HEK293 (cell line): ENCODE measurements around the gene LRRTM2.

Experiments
- CTCF ChIA-PET: fragments of 350-600 bp; formaldehyde crosslinking; extraction: SDS; loops from one replicate; lab custom pipeline; 2021; ENCODE audit warnings: antibody characterized with exemption; lab: Yijun Ruan, JAX
- POLR2A ChIA-PET: fragments of 300-600 bp; formaldehyde crosslinking; extraction: SDS; loops from one replicate; lab custom pipeline; 2020; ENCODE audit warnings: antibody characterized with exemption, inconsistent platforms; lab: Yijun Ruan, JAX
- H3K27ac ChIP-seq: fragments of 200-500 bp; sonication (Bioruptor generic); 2 replicates; pipeline ENCODE4 v1.5.1; 2014; ENCODE audit warnings: low read depth, low read length, control low read depth, inconsistent platforms; ENCODE audit errors: extremely low read depth
- H3K36me3 ChIP-seq, 2 experiments: fragments of 200-500 bp in 1 of 2; sonication (Bioruptor generic) in 1 of 2; 1 replicate in 1 of 2; 2 replicates in 1 of 2; pipeline ENCODE4 v1.5.1; 2014 to 2017; ENCODE audit warnings: inconsistent platforms in 2 of 2, low read length in 2 of 2; ENCODE audit not compliant: control insufficient read depth in 2 of 2, insufficient read depth in 1 of 2
- H3K4me1 ChIP-seq: fragments of 200-500 bp; sonication (Bioruptor generic); 2 replicates; pipeline ENCODE4 v1.5.1; 2014; ENCODE audit warnings: mild to moderate bottlenecking, low read length, inconsistent platforms; ENCODE audit not compliant: control insufficient read depth, insufficient read depth
- H3K4me3 ChIP-seq: 2 replicates; pipeline ENCODE4 v1.5.1; 2011; ENCODE audit warnings: low read depth, mild to moderate bottlenecking, control low read depth, low read length, moderate library complexity
- H3K9me3 ChIP-seq: fragments of 200-500 bp; sonication (Bioruptor generic); 2 replicates; pipeline ENCODE4 v1.5.1; 2014; ENCODE audit warnings: low read depth, low read length, inconsistent platforms; ENCODE audit not compliant: control insufficient read depth, insufficient read depth
- GLI4 ChIP-seq: fragments of 450-650 bp; formaldehyde crosslinking; IDR thresholded peaks from 2 replicates; pipeline ENCODE4 v1.5.1; 2016; ENCODE audit warnings: missing biosample characterization, missing genetic modification characterization
- HOXD13 ChIP-seq: sonication (generic); formaldehyde crosslinking; IDR thresholded peaks from 2 replicates; pipeline ENCODE4 v1.8.0; 2022; ENCODE audit warnings: missing genetic modification reagents, borderline replicate concordance
- KLF8 ChIP-seq: fragments of 450-650 bp; formaldehyde crosslinking; IDR thresholded peaks from 2 replicates; pipeline ENCODE4 v1.5.1; 2016; ENCODE audit warnings: missing biosample characterization, missing genetic modification characterization
- ZBTB11 ChIP-seq: fragments of 450-650 bp; formaldehyde crosslinking; conservative IDR thresholded peaks from 2 replicates; pipeline ENCODE4 v1.5.1; 2016; ENCODE audit warnings: low read depth, missing biosample characterization, missing genetic modification characterization
- ZBTB7A ChIP-seq: fragments of 450-650 bp; formaldehyde crosslinking; IDR thresholded peaks from 2 replicates; pipeline ENCODE4 v1.5.1; 2016; ENCODE audit warnings: low read depth, missing biosample characterization, missing genetic modification characterization
- ZFHX2 ChIP-seq: fragments of 450-650 bp; formaldehyde crosslinking; conservative IDR thresholded peaks from 2 replicates; pipeline ENCODE4 v1.5.1; 2016; ENCODE audit warnings: missing biosample characterization, missing genetic modification characterization
- ZNF133 ChIP-seq: fragments of 450-650 bp; formaldehyde crosslinking; IDR thresholded peaks from 2 replicates; pipeline ENCODE4 v1.5.1; 2016; ENCODE audit warnings: missing biosample characterization, missing genetic modification characterization
- ZNF248 ChIP-seq: fragments of 450-650 bp; formaldehyde crosslinking; IDR thresholded peaks from 2 replicates; pipeline ENCODE4 v1.5.1; 2017; ENCODE audit warnings: missing biosample characterization, missing genetic modification characterization
- ZNF311 ChIP-seq: fragments of 450-650 bp; formaldehyde crosslinking; IDR thresholded peaks from 2 replicates; pipeline ENCODE4 v1.5.1; 2017; ENCODE audit warnings: missing biosample characterization, missing genetic modification characterization, borderline replicate concordance
- ZNF37A ChIP-seq: fragments of 450-650 bp; IDR thresholded peaks from 2 replicates; pipeline ENCODE4 v1.5.1; 2018; ENCODE audit warnings: missing biosample characterization, missing genetic modification characterization
- ZNF571 ChIP-seq: fragments of 450-650 bp; formaldehyde crosslinking; IDR thresholded peaks from 2 replicates; pipeline ENCODE4 v1.5.0; 2017; ENCODE audit warnings: missing biosample characterization, missing genetic modification characterization
- ZNF623 ChIP-seq: fragments of 450-650 bp; formaldehyde crosslinking; IDR thresholded peaks from 2 replicates; pipeline ENCODE4 v1.5.1; 2016; ENCODE audit warnings: missing biosample characterization, missing genetic modification characterization
- ZNF654 ChIP-seq: fragments of 450-650 bp; formaldehyde crosslinking; IDR thresholded peaks from 2 replicates; pipeline ENCODE4 v1.5.1; 2016; ENCODE audit warnings: low read depth, missing biosample characterization, missing genetic modification characterization
- ZNF707 ChIP-seq: fragments of 450-650 bp; formaldehyde crosslinking; IDR thresholded peaks from 2 replicates; pipeline ENCODE4 v1.5.1; 2016; ENCODE audit warnings: missing biosample characterization, missing genetic modification characterization
- ZNF792 ChIP-seq: fragments of 450-650 bp; formaldehyde crosslinking; IDR thresholded peaks from 2 replicates; pipeline ENCODE4 v1.5.1; 2016; ENCODE audit warnings: missing biosample characterization, missing genetic modification characterization
- ZNF837 ChIP-seq: fragments of 450-650 bp; formaldehyde crosslinking; IDR thresholded peaks from 2 replicates; pipeline ENCODE4 v1.5.1; 2016; ENCODE audit warnings: missing biosample characterization, missing genetic modification characterization
- TF ChIP-seq, protein P1 (sequence below): fragments of 450-650 bp; formaldehyde crosslinking; IDR thresholded peaks from 2 replicates; pipeline ENCODE4 v1.5.1; 2016; ENCODE audit warnings: missing biosample characterization, missing genetic modification characterization
- TF ChIP-seq, protein P2 (sequence below): fragments of 450-650 bp; formaldehyde crosslinking; IDR thresholded peaks from 2 replicates; pipeline ENCODE4 v1.5.1; 2016; ENCODE audit warnings: missing biosample characterization, missing genetic modification characterization
- TF ChIP-seq, protein P3 (sequence below): fragments of 450-650 bp; formaldehyde crosslinking; IDR thresholded peaks from 2 replicates; pipeline ENCODE4 v1.5.1; 2016; ENCODE audit warnings: missing biosample characterization, missing genetic modification characterization, low read depth

Gene LRRTM2

DNA sequence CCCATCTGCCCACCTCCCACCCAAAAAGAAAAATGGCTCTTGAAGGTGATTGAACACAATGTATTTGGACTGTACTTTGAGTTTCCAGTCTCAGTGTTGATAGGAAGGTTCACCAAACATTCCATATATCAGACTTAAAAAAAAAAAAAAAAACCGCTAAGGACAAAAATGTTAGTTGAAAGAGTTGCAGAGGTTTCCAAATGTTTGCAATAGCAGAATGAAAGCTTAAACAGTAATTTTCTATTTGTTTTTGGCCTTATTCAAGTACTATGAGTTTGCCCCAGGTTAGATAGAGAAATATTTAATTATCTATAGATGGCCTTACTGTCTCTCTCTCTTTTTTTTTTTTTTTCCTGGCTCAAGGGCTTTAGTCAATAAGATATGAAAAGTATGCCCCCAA is 6.1 kb downstream of the LRRTM2 start:
- H3K4me1 ChIP-seq: peaks cover 30% of the 10 kb centered on the region
- H3K36me3 ChIP-seq: no peaks in the 10 kb centered on the region
- POLR2A ChIA-PET: no interaction called here
- no peak overlapping the region for H3K27ac ChIP-seq
- H3K9me3 ChIP-seq: no peaks in the 10 kb centered on the region
- TF ChIP-seq ZNF837 (tag by site-specific recombination): no peak
- TF ChIP-seq, protein P1, sequence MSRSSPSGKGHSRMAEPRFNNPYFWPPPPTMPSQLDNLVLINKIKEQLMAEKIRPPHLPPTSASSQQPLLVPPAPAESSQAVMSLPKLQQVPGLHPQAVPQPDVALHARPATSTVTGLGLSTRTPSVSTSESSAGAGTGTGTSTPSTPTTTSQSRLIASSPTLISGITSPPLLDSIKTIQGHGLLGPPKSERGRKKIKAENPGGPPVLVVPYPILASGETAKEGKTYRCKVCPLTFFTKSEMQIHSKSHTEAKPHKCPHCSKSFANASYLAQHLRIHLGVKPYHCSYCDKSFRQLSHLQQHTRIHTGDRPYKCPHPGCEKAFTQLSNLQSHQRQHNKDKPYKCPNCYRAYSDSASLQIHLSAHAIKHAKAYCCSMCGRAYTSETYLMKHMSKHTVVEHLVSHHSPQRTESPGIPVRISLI (tag by site-specific recombination): 0 out of 2 replicates have a peak, but pooled peaks have one; percentile 13
- TF ChIP-seq, all 188 proteins: peak for 1
- CTCF ChIA-PET: no interaction called here
- no peak overlapping the region for H3K4me3 ChIP-seq

GRCh38 chr5:138867011-138867410 is 8.1 kb downstream of the LRRTM2 start:
- POLR2A ChIA-PET: no interaction called here
- CTCF ChIA-PET: interaction anchor here (0.7 to 1.0 kb wide), 2 partner anchors 13 to 41 kb away, joined by 4 read pairs; no protein-coding TSS in a partner anchor
- Histone ChIP-seq H3K9me3 (no peaks in the 10 kb centered on the region), H3K4me3 (no peak overlapping the region), H3K36me3 (peaks cover 0 to 3% of the 10 kb centered on the region in 2 experiments; a peak in 1 of 3 replicates), H3K4me1 (peaks cover 18% of the 10 kb centered on the region), H3K27ac (no peak overlapping the region)
- TF ChIP-seq ZBTB7A (tag by site-specific recombination) (no peak), ZNF571 (tag by site-specific recombination) (no peak), ZNF248 (no peak), HOXD13 (no peak), ZNF37A (no peak), ZNF133 (tag by site-specific recombination) (no peak), ZBTB11 (no peak), ZNF654 (tag by site-specific recombination) (no peak), ZNF792 (tag by site-specific recombination) (no peak), ZNF707 (tag by site-specific recombination) (no peak), KLF8 (no peak), ZNF623 (no peak), ZNF311 (tag by site-specific recombination) (no peak), GLI4 (tag by site-specific recombination) (no peak), ZFHX2 (tag by site-specific recombination) (no peak)
- TF ChIP-seq, protein P2, sequence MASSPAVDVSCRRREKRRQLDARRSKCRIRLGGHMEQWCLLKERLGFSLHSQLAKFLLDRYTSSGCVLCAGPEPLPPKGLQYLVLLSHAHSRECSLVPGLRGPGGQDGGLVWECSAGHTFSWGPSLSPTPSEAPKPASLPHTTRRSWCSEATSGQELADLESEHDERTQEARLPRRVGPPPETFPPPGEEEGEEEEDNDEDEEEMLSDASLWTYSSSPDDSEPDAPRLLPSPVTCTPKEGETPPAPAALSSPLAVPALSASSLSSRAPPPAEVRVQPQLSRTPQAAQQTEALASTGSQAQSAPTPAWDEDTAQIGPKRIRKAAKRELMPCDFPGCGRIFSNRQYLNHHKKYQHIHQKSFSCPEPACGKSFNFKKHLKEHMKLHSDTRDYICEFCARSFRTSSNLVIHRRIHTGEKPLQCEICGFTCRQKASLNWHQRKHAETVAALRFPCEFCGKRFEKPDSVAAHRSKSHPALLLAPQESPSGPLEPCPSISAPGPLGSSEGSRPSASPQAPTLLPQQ: no peak
- TF ChIP-seq, protein P3, sequence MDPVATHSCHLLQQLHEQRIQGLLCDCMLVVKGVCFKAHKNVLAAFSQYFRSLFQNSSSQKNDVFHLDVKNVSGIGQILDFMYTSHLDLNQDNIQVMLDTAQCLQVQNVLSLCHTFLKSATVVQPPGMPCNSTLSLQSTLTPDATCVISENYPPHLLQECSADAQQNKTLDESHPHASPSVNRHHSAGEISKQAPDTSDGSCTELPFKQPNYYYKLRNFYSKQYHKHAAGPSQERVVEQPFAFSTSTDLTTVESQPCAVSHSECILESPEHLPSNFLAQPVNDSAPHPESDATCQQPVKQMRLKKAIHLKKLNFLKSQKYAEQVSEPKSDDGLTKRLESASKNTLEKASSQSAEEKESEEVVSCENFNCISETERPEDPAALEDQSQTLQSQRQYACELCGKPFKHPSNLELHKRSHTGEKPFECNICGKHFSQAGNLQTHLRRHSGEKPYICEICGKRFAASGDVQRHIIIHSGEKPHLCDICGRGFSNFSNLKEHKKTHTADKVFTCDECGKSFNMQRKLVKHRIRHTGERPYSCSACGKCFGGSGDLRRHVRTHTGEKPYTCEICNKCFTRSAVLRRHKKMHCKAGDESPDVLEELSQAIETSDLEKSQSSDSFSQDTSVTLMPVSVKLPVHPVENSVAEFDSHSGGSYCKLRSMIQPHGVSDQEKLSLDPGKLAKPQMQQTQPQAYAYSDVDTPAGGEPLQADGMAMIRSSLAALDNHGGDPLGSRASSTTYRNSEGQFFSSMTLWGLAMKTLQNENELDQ (tag by site-specific recombination): no peak
